GDM1 (cell line): ENCODE results near the gene PEPD.
"Not testable (repeated sequence)": the region's sequence is repeated elsewhere in the genome, so short reads cannot be mapped to it uniquely, and the experiment has no call there.

ENCODE experiments used
- DNase-seq: peaks from one replicate; lab custom pipeline; 2025; lab: John Stamatoyannopoulos, UW

Gene PEPD

GRCh38 chr19:33521480-33522370 is at the start of gene PEPD:
Gene PEPD, minus strand, starts transcription at chr19:33521791. Its CDS starts 31 bp downstream, at chr19:33521760.
- DNase-seq: peak; percentile 79

GRCh38 chr19:33569821-33570220 is 48.2 kb upstream of the PEPD start:
- DNase-seq: no peak

GRCh38 chr19:33568706-33569105 is 47.1 kb upstream of the PEPD start:
- no peak for DNase-seq

DNA sequence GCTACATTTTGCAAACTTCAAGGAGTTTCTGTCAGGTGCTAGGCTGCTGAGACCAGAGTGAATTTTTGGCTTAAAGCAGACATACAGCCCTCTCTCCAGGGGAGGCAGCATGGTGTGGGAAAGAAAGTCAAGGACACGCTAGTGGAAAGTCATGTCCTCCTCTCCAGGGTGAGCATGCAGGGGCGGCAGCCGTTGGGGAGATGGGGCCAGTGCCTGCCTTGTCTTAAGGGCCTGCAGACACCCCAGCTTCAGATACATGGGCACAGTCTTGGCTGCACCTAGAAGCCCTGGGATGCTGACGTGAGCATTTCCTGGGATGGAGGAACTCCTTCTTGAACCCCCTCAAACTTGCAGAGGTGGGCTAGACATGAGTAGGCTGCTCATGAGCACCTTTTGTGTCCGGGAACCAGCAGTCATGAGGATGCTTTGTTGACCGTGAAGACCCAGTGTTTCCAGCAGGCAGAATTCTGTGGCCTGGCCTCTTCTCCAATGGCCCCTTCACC is 43.3 kb upstream of the PEPD start:
- DNase-seq: no peak

GRCh38 chr19:33562636-33563035 is 41.0 kb upstream of the PEPD start:
- DNase-seq: no peak

GRCh38 chr19:33561666-33562065 is 40.1 kb upstream of the PEPD start:
- DNase-seq: not testable (repeated sequence)

DNA sequence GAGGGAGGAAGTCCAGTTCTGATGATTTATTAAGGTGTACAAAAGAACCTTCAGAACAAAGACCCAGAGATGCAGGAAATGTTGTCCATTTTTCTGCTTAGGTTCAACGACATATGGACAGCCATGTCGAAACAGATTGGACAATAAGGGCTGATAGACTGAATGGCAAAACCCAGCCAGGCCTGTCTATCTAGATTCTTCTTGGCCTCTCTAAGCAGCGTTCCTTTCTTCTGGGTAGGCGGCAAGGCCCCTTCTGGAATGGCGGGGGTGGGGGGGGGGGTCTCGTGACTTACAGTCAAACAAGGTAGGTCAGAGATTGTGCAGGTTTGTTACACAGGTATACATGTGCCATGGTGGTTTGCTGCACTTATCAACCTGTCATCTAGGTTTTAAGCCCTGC is 39.7 kb upstream of the PEPD start:
- DNase-seq: no peak

GRCh38 chr19:33559996-33560395 is 38.4 kb upstream of the PEPD start:
- no peak for DNase-seq

DNA sequence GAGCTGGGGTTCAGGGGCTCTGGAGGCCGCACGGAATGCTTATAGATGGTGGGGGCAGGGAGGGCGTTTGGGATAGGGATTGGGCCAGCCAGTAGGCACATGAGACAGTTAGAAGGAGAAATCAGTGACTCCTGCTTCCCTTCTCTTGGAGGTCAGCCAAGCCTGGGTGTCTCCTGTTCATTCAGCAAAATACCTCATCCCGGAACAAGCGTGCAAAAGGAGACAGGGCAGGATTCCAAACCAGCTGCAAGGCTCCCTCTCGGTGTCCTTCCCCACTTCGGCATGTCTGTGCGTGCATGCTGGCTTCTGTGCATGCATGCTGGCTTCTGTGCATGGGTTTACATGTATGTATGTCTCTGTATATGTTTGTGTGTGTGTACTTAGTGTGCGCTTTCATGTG is 37.3 kb upstream of the PEPD start:
- no peak for DNase-seq

GRCh38 chr19:33558151-33558550 is 36.6 kb upstream of the PEPD start:
- DNase-seq: no peak

- no peak for DNase-seq
Measured at GRCh38 chr19:33557720-33558119, 36.1 kb upstream of the PEPD start.

DNA sequence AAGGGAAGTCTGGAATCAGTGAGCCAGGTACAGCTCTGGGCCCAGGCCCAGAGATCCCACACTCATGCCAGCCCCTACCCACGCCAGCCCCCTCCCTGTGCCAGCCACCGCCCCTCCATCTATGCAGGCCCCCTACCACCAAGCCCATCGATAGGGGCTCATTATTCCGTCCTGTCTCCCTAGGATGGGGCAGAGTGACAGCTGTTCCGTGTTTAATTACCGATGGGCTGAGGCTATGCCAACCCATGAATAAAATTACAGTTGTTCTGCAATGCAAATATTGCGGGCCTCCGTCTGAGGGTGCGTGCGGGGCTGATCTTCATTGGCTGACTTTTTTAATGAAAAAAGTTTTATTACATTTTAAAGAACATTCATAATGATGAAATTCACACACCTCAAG is 35.6 kb upstream of the PEPD start:
- no peak for DNase-seq

DNA sequence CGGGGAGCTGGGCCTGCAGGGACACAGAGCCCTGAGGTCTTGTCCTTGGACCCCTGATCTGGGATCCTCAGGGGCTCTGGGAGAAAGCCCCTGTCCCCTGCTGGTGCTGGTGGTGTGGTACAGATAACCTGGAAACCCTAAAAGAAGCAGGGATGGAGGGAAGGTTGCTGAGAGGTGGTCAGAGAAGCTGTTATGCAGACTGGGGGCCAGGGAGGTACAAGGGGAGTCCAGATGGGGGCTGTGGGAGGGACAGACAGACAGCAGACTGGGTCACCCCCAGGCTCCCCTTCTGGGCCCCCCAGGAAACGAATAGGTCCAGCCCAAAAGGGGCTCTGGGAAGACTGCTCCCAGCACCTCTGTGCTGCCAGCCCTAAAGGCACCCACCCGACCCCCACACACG is 34.7 kb upstream of the PEPD start:
- DNase-seq: no peak

DNA sequence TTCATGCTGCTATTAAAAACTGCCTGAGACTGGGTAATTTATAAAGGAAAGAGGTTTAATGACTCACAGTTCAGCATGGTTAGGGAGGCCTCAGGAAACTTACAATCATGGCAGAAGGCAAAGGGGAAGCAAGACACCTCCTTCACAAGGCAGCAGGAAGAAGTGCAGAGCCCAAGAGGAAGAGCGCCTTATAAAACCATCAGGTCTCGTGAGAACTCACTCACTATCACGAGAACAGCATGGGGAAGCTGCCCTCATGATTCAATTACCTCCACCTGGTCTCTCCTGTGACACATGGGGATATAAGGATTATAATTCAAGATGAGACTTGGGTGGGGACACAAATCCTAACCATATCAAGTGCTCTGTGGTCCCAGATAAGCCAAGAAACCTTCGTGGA is 34.1 kb upstream of the PEPD start:
- not testable (repeated sequence) for DNase-seq

DNA sequence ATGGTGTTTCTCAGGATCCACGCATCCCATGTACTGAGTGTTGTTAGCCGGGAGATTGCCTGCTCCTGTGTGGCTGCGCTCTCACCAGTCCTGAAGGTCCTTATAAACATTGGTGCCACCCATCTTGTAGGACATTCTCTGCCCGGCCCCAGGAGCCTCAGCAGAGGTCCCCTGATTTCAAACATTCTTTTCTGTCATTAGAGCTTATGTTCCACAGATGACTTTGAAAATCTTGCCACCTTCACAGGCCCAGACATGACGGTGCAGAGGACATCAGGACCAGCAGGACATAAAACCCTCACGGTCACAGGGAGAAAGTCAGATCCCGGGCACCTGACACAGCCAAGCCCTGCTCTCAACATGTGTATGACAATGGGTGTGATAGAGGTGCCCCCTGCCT is 33.2 kb upstream of the PEPD start:
- no peak for DNase-seq

DNA sequence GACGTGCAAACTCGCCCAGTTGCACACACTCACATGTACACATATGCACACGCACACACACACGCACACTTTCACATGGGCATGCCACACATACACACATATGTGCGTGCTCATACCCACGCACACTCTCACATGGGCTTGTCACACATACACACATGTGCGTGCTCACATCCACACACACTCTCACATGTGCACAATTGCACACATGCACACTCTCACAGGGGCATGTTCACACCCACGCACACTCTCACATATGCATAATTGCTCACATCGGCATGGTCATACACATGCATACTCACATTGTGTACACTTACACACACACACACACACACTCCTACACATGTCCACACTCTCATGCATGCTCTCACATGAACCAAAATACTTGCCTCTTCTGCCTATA is 32.8 kb upstream of the PEPD start:
- DNase-seq: no peak

DNA sequence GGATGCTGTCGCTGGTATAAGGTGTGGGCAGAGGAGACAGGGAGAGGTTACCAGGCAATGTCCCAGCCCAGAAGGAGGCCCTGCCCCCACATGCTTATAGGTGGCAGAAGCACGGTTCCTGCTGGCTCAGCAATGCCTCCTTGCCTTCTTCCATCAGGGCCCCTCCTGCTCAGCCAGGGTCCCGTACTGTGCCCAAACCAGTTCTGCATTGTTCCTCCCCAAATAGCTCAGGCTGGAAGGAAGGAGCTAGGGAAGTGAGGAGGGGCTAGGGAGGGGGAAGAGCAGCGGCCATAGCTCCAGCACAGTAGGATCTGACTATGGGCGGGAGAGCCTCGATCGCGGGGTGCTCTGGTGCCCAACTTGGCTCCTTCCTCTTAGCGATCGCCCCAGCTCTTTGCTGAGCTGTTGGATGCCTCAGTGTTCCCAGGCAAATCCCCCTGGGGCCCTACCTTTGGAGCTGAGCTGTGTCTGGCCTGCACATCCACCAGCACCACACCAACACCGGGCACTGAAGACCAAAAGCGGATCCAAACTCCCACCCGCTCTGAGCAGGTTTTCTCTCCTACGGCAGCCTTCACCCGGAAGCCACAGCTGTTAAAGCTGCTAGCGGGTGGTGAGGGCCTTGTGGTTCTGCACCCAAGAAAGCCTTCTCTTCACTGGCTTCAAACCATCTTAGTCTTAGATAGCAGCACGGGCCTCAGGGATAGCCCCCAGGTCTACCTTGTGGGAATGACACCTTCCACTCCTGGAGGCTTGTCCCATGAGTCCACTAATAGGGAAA is 32.1 kb upstream of the PEPD start:
- DNase-seq: no peak

GRCh38 chr19:33552928-33553279 is 31.3 kb upstream of the PEPD start:
- DNase-seq: no peak

DNA sequence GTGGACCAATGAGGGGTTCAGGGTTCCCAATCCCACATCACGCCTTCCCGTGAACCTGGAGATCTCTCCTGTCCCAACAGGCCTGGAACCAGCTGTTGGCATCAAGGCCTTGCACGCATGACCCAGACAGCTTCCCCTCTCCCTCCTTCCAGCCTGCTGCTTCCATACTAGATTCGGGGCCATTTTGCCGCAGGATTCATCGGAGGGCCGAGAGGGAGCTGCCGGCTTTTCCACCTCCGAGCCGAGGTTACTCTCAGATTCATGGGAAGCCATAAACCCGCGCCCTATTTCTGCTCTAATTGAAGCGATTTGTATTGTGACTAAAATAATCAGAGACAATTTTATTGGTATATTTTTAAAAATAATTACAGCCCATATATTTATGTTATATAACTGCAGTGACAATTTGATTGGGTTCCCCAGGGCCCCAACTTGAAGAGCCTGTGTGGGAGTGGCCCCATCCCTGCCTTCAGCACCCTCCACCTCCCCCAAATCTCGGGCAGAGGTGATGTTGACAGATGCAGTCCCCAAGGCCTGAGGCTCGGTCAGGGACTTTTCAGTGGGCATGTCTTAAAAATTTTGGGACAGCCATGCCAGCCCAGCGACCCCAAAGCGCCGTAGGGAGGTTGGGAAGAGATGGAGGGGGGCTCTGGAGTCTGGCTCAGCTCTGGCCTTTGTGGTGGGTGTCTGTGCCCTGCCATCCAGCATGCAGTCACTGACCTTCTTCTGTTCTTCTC is 30.8 kb upstream of the PEPD start:
- no peak for DNase-seq

GRCh38 chr19:33551676-33552075 is 30.1 kb upstream of the PEPD start:
- DNase-seq: no peak

DNA sequence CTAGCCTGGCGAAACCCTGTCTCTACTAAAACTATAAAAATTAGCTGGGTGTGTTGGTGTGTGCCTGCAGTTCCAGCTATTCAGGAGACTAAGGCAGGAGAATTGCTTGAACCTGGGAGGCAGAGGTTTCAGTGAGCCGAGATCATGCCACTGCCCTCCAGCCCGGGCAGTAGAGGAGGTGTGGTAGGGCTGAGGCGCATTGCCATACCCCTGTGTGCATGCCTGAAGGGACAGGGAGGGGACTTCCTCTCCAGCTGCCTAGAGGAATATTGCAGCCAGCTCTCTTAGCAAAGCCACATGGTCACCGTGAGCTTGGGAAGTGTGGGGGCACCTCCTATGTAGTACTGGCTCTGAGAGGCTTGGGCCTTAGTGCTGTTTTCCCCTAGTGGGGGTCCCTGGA is 29.2 kb upstream of the PEPD start:
- no peak for DNase-seq

- DNase-seq: no peak
Measured at GRCh38 chr19:33547676-33548075, 26.1 kb upstream of the PEPD start.
